NCI-H2227 treated with DMSO at 0.1 percent for 48 hours (cell line): Measurements from ENCODE around the gene CRYL1.

ENCODE experiments used
- DNase-seq: peaks from one replicate; lab custom pipeline; 2025; lab: John Stamatoyannopoulos, UW

Gene CRYL1

GRCh38 chr13:20526664-20527063 lies 1.0 kb upstream of the CRYL1 start:
- no peak for DNase-seq

GRCh38 chr13:20525144-20525600 lies 485 bp downstream of the CRYL1 start:
- no peak for DNase-seq

- DNase-seq, result no peak
Measured at GRCh38 chr13:20521364-20522115, 4.1 kb downstream of the CRYL1 start.

GRCh38 chr13:20519875-20520274 lies 5.8 kb downstream of the CRYL1 start:
- no peak for DNase-seq

GRCh38 chr13:20518660-20519100 lies 7.0 kb downstream of the CRYL1 start:
- no peak for DNase-seq

- no peak for DNase-seq
Measured at GRCh38 chr13:20514866-20515265, 10.8 kb downstream of the CRYL1 start.

- no peak for DNase-seq
Measured at GRCh38 chr13:20513466-20513995, 12.1 kb downstream of the CRYL1 start.

- no peak for DNase-seq
Measured at GRCh38 chr13:20512042-20512683, 13.5 kb downstream of the CRYL1 start.

- no peak for DNase-seq
Measured at GRCh38 chr13:20506696-20507095, 19.0 kb downstream of the CRYL1 start.

GRCh38 chr13:20505405-20506366 lies 20.0 kb downstream of the CRYL1 start:
- no peak for DNase-seq

GRCh38 chr13:20503088-20504083 lies 22.3 kb downstream of the CRYL1 start:
- no peak for DNase-seq

- DNase-seq, result no peak
Measured at GRCh38 chr13:20501592-20501991, 24.1 kb downstream of the CRYL1 start.

GRCh38 chr13:20501120-20501519 lies 24.5 kb downstream of the CRYL1 start:
- no peak for DNase-seq

GRCh38 chr13:20499986-20500385 lies 25.7 kb downstream of the CRYL1 start:
- DNase-seq, result no peak

- no peak for DNase-seq
Measured at GRCh38 chr13:20498659-20499058, 27.0 kb downstream of the CRYL1 start.

- DNase-seq, result no peak
Measured at GRCh38 chr13:20498129-20498528, 27.5 kb downstream of the CRYL1 start.

- no peak for DNase-seq
Measured at GRCh38 chr13:20497006-20497775, 28.5 kb downstream of the CRYL1 start.

- DNase-seq, result peak; percentile 18
Measured at GRCh38 chr13:20495087-20496023, 30.3 kb downstream of the CRYL1 start.

- no peak for DNase-seq
Measured at GRCh38 chr13:20494656-20495055, 31.0 kb downstream of the CRYL1 start.
